GM18511 (cell line): ENCODE data around the gene IQGAP3.
A peak's percentile ranks its signal among the peaks of the same experiment; 100 is the strongest.

Source experiments
- ATAC-seq: cut with Tn5 transposase; IDR thresholded peaks from one replicate; pipeline ENCODE4 v1.9.1; 2021; ENCODE audit warnings: mild to moderate bottlenecking, moderate library complexity; ENCODE audit not compliant: unreplicated experiment

The IQGAP3 gene

GRCh38 chr1:156486421-156487344 is 85.7 kb downstream of the IQGAP3 start:
- no peak for ATAC-seq

- no peak for ATAC-seq
Measured at GRCh38 chr1:156485984-156486383, 86.4 kb downstream of the IQGAP3 start.

- ATAC-seq, result no peak
Measured at GRCh38 chr1:156484480-156485058, 87.8 kb downstream of the IQGAP3 start.

GRCh38 chr1:156483397-156483796 is 89.0 kb downstream of the IQGAP3 start:
- no peak for ATAC-seq

- ATAC-seq, result no peak
Measured at GRCh38 chr1:156482276-156482675, 90.1 kb downstream of the IQGAP3 start.

GRCh38 chr1:156481527-156481926 is 90.8 kb downstream of the IQGAP3 start:
- no peak for ATAC-seq

- peak; percentile 60 for ATAC-seq
Measured at GRCh38 chr1:156480411-156481192, 91.8 kb downstream of the IQGAP3 start.

GRCh38 chr1:156480016-156480370 is 92.4 kb downstream of the IQGAP3 start:
- no peak for ATAC-seq

GRCh38 chr1:156479093-156480015 is 93.0 kb downstream of the IQGAP3 start:
- no peak for ATAC-seq

- no peak for ATAC-seq
Measured at GRCh38 chr1:156478250-156478627, 94.1 kb downstream of the IQGAP3 start.

- ATAC-seq, result no peak
Measured at GRCh38 chr1:156477526-156478249, 94.7 kb downstream of the IQGAP3 start.

GRCh38 chr1:156476501-156477298 is 95.7 kb downstream of the IQGAP3 start:
- no peak for ATAC-seq

GRCh38 chr1:156475568-156476500 is 96.5 kb downstream of the IQGAP3 start:
- no peak for ATAC-seq
